Neural cell (in vitro differentiated cells): ENCODE measurements around the gene ANO1. TPM values are rescaled to one million over a fixed set of nuclear protein-coding genes. Genes with fewer than 3 reads are reported as not detected.

Experiments
- H2AFZ ChIP-seq: fragments of 200-600, 300-800 bp; sonication (generic), shearing (Covaris generic); 2 replicates; pipeline ENCODE4 v1.6.0; 2014; ENCODE audit warnings: low read depth, mild to moderate bottlenecking, antibody characterized with exemption, low read length, moderate library complexity
- H3F3A ChIP-seq: fragments of 200-600 bp; shearing (Covaris generic); 2 replicates; pipeline ENCODE4 v1.6.1; 2016; ENCODE audit warnings: mild to moderate bottlenecking, moderate library complexity, mixed read lengths, antibody characterized with exemption, low read length; ENCODE audit not compliant: insufficient read depth, poor library complexity, severe bottlenecking
- H3K27ac ChIP-seq: fragments of 200-600, 300-800 bp; sonication (generic), shearing (Covaris generic); 2 replicates; pipeline ENCODE4 v1.5.1; 2014; ENCODE audit warnings: mild to moderate bottlenecking, low read length, moderate library complexity
- H3K27me3 ChIP-seq: fragments of 300-800, 200-600 bp; sonication (generic), shearing (Covaris generic); 2 replicates; pipeline ENCODE4 v1.6.0; 2014; ENCODE audit warnings: mild to moderate bottlenecking, low read depth, low read length, moderate library complexity; ENCODE audit not compliant: insufficient read depth
- H3K36me3 ChIP-seq: fragments of 300-800, 200-600 bp; sonication (generic), shearing (Covaris generic); 2 replicates; pipeline ENCODE4 v1.5.1; 2014; ENCODE audit warnings: mild to moderate bottlenecking, antibody characterized with exemption, low read length, moderate library complexity; ENCODE audit not compliant: insufficient read depth
- H3K4me2 ChIP-seq: fragments of 300-800, 200-600 bp; sonication (generic), shearing (Covaris generic); 2 replicates; pipeline ENCODE4 v1.6.0; 2014; ENCODE audit warnings: mild to moderate bottlenecking, low read length
- H3K4me3 ChIP-seq: fragments of 300-800, 200-600 bp; sonication (generic), shearing (Covaris generic); 2 replicates; pipeline ENCODE4 v1.5.1; 2014; ENCODE audit warnings: mild to moderate bottlenecking, low read length, moderate library complexity
- H3K79me2 ChIP-seq: fragments of 200-600 bp; shearing (Covaris generic); replicated peaks from 2 replicates; pipeline ENCODE4 v1.6.0; 2014; ENCODE audit warnings: mild to moderate bottlenecking, low read length, moderate library complexity; ENCODE audit not compliant: insufficient read depth
- H3K9ac ChIP-seq: fragments of 300-800, 200-600 bp; sonication (generic), shearing (Covaris generic); 2 replicates; pipeline ENCODE4 v1.6.1; 2016; ENCODE audit warnings: mild to moderate bottlenecking, low read length, mixed read lengths
- H3K9me2 ChIP-seq: fragments of 200-600 bp; shearing (Covaris generic); 2 replicates; pipeline ENCODE4 v1.6.1; 2016; ENCODE audit warnings: mild to moderate bottlenecking, low read length, mixed read lengths; ENCODE audit not compliant: insufficient read depth
- H3K9me3 ChIP-seq: fragments of 200-600, 300-800 bp; sonication (generic), shearing (Covaris generic); 2 replicates; pipeline ENCODE4 v1.6.1; 2016; ENCODE audit warnings: mild to moderate bottlenecking, mixed run types, low read length, moderate library complexity, mixed read lengths
- H4K20me1 ChIP-seq: fragments of 200-600 bp; shearing (Covaris generic); 2 replicates; pipeline ENCODE4 v1.6.1; 2016; ENCODE audit warnings: mild to moderate bottlenecking, mixed run types; ENCODE audit not compliant: insufficient read depth
- CTCF ChIP-seq: fragments of 450-650 bp; IDR thresholded peaks from 2 replicates; pipeline ENCODE4 v1.5.1; 2014; ENCODE audit warnings: antibody characterized with exemption, mild to moderate bottlenecking, moderate library complexity; ENCODE audit not compliant: poor library complexity, severe bottlenecking
- EP300 ChIP-seq: fragments of 450-650 bp; conservative IDR thresholded peaks from 2 replicates; pipeline ENCODE4 v1.6.1; 2014; ENCODE audit warnings: antibody characterized with exemption, mild to moderate bottlenecking, moderate library complexity; ENCODE audit not compliant: poor library complexity, severe bottlenecking
- EZH2 ChIP-seq: fragments of 200-600, 300-800 bp; shearing (Covaris generic), sonication (generic); IDR thresholded peaks from 2 replicates; pipeline ENCODE4 v1.6.1; 2014; ENCODE audit warnings: antibody characterized with exemption, low read length, borderline replicate concordance, mild to moderate bottlenecking; ENCODE audit not compliant: insufficient read depth, poor library complexity, severe bottlenecking
- MXI1 ChIP-seq: fragments of 450-650 bp; conservative IDR thresholded peaks from 2 replicates; pipeline ENCODE4 v1.6.1; 2014; ENCODE audit warnings: antibody characterized with exemption, mild to moderate bottlenecking; ENCODE audit not compliant: poor library complexity, severe bottlenecking
- POLR2AphosphoS5 ChIP-seq: IDR thresholded peaks from 2 replicates; pipeline ENCODE4 v1.6.1; 2012
- RAD21 ChIP-seq: fragments of 450-650 bp; conservative IDR thresholded peaks from 2 replicates; pipeline ENCODE4 v1.6.1; 2014; ENCODE audit warnings: antibody characterized with exemption, mild to moderate bottlenecking, moderate library complexity
- SMC3 ChIP-seq: fragments of 450-650 bp; conservative IDR thresholded peaks from 2 replicates; pipeline ENCODE4 v1.6.1; 2014; ENCODE audit warnings: antibody characterized with exemption, mild to moderate bottlenecking, moderate library complexity; ENCODE audit not compliant: poor library complexity
- TAF1 ChIP-seq: IDR thresholded peaks from 2 replicates; pipeline ENCODE4 v1.6.1; 2012; ENCODE audit warnings: low read depth
- polyA plus RNA-seq: library from polyadenylated mRNA; depleted of rRNA; stranded (reverse); fragments of >200 nt; gene quantifications from 2 replicates; pipeline ENCODE4 v1.2.3, GENCODE V29; 2014
- TF ChIP-seq, protein P1 (sequence below): IDR thresholded peaks from 2 replicates; pipeline ENCODE4 v1.6.1; 2012; ENCODE audit warnings: borderline replicate concordance

Gene ANO1
- polyA plus RNA-seq, 1 donor from 2014 or later, result not detected

- no peak overlapping the region for H3K4me2 ChIP-seq
- H3K9me2 ChIP-seq, result no peaks in the 10 kb centered on the region
Observed at GRCh38 chr11:70112017-70112434, 33.9 kb downstream of the ANO1 start.

GRCh38 chr11:70113801-70114200 is 35.7 kb downstream of the ANO1 start:
- Histone ChIP-seq H3F3A (no peaks in the 10 kb centered on the region), H3K27ac (no peak overlapping the region), H3K9me2 (no peaks in the 10 kb centered on the region), H3K27me3 (no peaks in the 10 kb centered on the region), H4K20me1 (no peaks in the 10 kb centered on the region), H3K9ac (no peak overlapping the region), H2AFZ (no peak overlapping the region), H3K4me3 (no peak overlapping the region), H3K9me3 (no peaks in the 10 kb centered on the region), H3K36me3 (no peaks in the 10 kb centered on the region), H3K79me2 (no peaks in the 10 kb centered on the region), H3K4me2 (no peak overlapping the region)
- TF ChIP-seq SMC3 (no peak), EZH2 (no peak), POLR2AphosphoS5 (no peak)
- TF ChIP-seq, protein P1, sequence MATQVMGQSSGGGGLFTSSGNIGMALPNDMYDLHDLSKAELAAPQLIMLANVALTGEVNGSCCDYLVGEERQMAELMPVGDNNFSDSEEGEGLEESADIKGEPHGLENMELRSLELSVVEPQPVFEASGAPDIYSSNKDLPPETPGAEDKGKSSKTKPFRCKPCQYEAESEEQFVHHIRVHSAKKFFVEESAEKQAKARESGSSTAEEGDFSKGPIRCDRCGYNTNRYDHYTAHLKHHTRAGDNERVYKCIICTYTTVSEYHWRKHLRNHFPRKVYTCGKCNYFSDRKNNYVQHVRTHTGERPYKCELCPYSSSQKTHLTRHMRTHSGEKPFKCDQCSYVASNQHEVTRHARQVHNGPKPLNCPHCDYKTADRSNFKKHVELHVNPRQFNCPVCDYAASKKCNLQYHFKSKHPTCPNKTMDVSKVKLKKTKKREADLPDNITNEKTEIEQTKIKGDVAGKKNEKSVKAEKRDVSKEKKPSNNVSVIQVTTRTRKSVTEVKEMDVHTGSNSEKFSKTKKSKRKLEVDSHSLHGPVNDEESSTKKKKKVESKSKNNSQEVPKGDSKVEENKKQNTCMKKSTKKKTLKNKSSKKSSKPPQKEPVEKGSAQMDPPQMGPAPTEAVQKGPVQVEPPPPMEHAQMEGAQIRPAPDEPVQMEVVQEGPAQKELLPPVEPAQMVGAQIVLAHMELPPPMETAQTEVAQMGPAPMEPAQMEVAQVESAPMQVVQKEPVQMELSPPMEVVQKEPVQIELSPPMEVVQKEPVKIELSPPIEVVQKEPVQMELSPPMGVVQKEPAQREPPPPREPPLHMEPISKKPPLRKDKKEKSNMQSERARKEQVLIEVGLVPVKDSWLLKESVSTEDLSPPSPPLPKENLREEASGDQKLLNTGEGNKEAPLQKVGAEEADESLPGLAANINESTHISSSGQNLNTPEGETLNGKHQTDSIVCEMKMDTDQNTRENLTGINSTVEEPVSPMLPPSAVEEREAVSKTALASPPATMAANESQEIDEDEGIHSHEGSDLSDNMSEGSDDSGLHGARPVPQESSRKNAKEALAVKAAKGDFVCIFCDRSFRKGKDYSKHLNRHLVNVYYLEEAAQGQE, result no peak

More at GRCh38 chr11:70112017-70112434, 33.9 kb downstream of the ANO1 start:
- no peak overlapping the region for H3K4me3 ChIP-seq
- no peaks in the 10 kb centered on the region for H3K79me2 ChIP-seq
- no peak overlapping the region for H3K9ac ChIP-seq
- H3K27me3 ChIP-seq, result no peaks in the 10 kb centered on the region
- H3K9me3 ChIP-seq, result no peaks in the 10 kb centered on the region
- no peaks in the 10 kb centered on the region for H3K36me3 ChIP-seq
- H3F3A ChIP-seq, result no peaks in the 10 kb centered on the region
- no peaks in the 10 kb centered on the region for H4K20me1 ChIP-seq
- TF ChIP-seq EP300 (no peak), RAD21 (no peak), CTCF (no peak), MXI1 (no peak), TAF1 (no peak), POLR2AphosphoS5 (no peak), SMC3 (no peak)
- TF ChIP-seq, protein P1, result no peak
- H3K27ac ChIP-seq, result no peak overlapping the region
- H2AFZ ChIP-seq, result no peak overlapping the region
